HepG2 (cell line): ENCODE results near the gene TSSK2. TPM values are rescaled to one million over a fixed set of nuclear protein-coding genes. Genes with fewer than 3 reads are reported as not detected.

Source experiments
- ATF4 ChIP-seq, 2 experiments: fragments of 450-650 bp in 1 of 2; sonication (generic) in 1 of 2; formaldehyde crosslinking; IDR thresholded peaks; 2 replicates each; pipeline versions ENCODE4 v1.5.0 to v1.8.0; 2020 to 2022; ENCODE audit warnings: mild to moderate bottlenecking in 1 of 2, missing genetic modification reagents in 1 of 2
- CBX5 ChIP-seq: sonication (generic); formaldehyde crosslinking; IDR thresholded peaks from 2 replicates; pipeline ENCODE4 v1.4.0; 2020; ENCODE audit warnings: missing genetic modification reagents, borderline replicate concordance
- E2F2 ChIP-seq: sonication (generic); formaldehyde crosslinking; IDR thresholded peaks from 2 replicates; pipeline ENCODE4 v1.4.0; 2020; ENCODE audit warnings: missing genetic modification reagents, borderline replicate concordance
- HBP1 ChIP-seq: IDR thresholded peaks from 2 replicates; pipeline ENCODE4 v1.6.1; 2016; ENCODE audit warnings: low read depth, control low read depth
- MAF1 ChIP-seq: sonication (generic); formaldehyde crosslinking; IDR thresholded peaks from 2 replicates; pipeline ENCODE4 v1.5.0; 2020; ENCODE audit warnings: missing genetic modification reagents, borderline replicate concordance
- MLXIP ChIP-seq: sonication (generic); formaldehyde crosslinking; IDR thresholded peaks from 2 replicates; pipeline ENCODE4 v1.9.0; 2021; ENCODE audit warnings: missing genetic modification reagents, borderline replicate concordance
- PITX1 ChIP-seq: sonication (generic); formaldehyde crosslinking; IDR thresholded peaks from 2 replicates; pipeline ENCODE4 v1.5.1; 2020; ENCODE audit warnings: mild to moderate bottlenecking, missing genetic modification reagents
- PRPF4 ChIP-seq: fragments of 200-400 bp; formaldehyde crosslinking; IDR thresholded peaks from 2 replicates; pipeline ENCODE4 v1.6.1; 2016; ENCODE audit warnings: low read length, low read depth; ENCODE audit not compliant: poor library complexity, severe bottlenecking
- RFX1 ChIP-seq: fragments of 450-650 bp; IDR thresholded peaks from 2 replicates; pipeline ENCODE4 v1.6.1; 2017
- RXRB ChIP-seq: IDR thresholded peaks from 2 replicates; pipeline ENCODE4 v1.6.1; 2016; ENCODE audit warnings: borderline replicate concordance, missing genetic modification reagents, missing compliant biosample characterization
- SYNCRIP ChIP-seq: fragments of 200-400 bp; formaldehyde crosslinking; IDR thresholded peaks from 2 replicates; pipeline ENCODE4 v1.6.1; 2018; ENCODE audit warnings: mild to moderate bottlenecking, low read depth, low read length; ENCODE audit not compliant: insufficient read depth
- THAP9 ChIP-seq: sonication (generic); formaldehyde crosslinking; IDR thresholded peaks from 2 replicates; pipeline ENCODE4; 2020; ENCODE audit warnings: missing genetic modification reagents, mild to moderate bottlenecking, borderline replicate concordance
- ZNF276 ChIP-seq: sonication (generic); formaldehyde crosslinking; IDR thresholded peaks from 2 replicates; pipeline ENCODE4 v1.4.0; 2020; ENCODE audit warnings: mild to moderate bottlenecking, low read depth, missing genetic modification reagents
- ZNF589 ChIP-seq: sonication (generic); formaldehyde crosslinking; conservative IDR thresholded peaks from 2 replicates; pipeline ENCODE4 v1.8.0; 2022; ENCODE audit warnings: mild to moderate bottlenecking, moderate library complexity, missing genetic modification reagents
- ZNF792 ChIP-seq: IDR thresholded peaks from 2 replicates; pipeline ENCODE4 v1.6.1; 2016
- ZSCAN12 ChIP-seq: sonication (generic); formaldehyde crosslinking; IDR thresholded peaks from 2 replicates; pipeline ENCODE4 v1.9.0; 2021; ENCODE audit warnings: mild to moderate bottlenecking, missing genetic modification reagents
- ZZZ3 ChIP-seq: sonication (generic); formaldehyde crosslinking; IDR thresholded peaks from 2 replicates; pipeline ENCODE4 v1.4.0; 2020; ENCODE audit warnings: missing genetic modification reagents, mild to moderate bottlenecking, borderline replicate concordance
- polyA plus RNA-seq, 8 experiments: library from polyadenylated mRNA; depleted of rRNA in 3 of 8; stranded (reverse) in 7 of 8; unstranded in 1 of 8; fragments of >200 nt; fragmentation: Illumina TruSeq in 4 of 8; extraction: Trizol in 4 of 8; gene quantifications; 2 replicates each; pipeline versions ENCODE4 v1.2.1 to v1.2.3, GENCODE V29; 2011 to 2016; ENCODE audit warnings: low read depth in 4 of 8, missing spikeins in 1 of 8, mixed read lengths in 1 of 8; ENCODE audit not compliant: insufficient read depth in 1 of 8
- total RNA-seq, 5 experiments: library from RNA; depleted of rRNA; stranded (reverse); fragments of >200 nt; fragmentation: Illumina TruSeq; extraction: Trizol; gene quantifications; 2 replicates each; pipeline ENCODE4 v1.2.3, GENCODE V29; 2016; ENCODE audit warnings: low read depth in 1 of 5

TSSK2 gene
- total and polyA plus RNA-seq, 2 of the 13 experiments (the other 11 are each of a cell fraction or from before 2014, with no cell fraction given) = not detected

GRCh38 chr22:19178065-19178656 is 47.1 kb downstream of the TSSK2 start (continued):
- TF ChIP-seq THAP9 (CRISPR knock-in tag) (no peak), ZNF589 (CRISPR knock-in tag) (no peak; the same call in 1 of the 2 replicates), ZZZ3 (CRISPR knock-in tag) (0 out of 2 replicates have a peak, but pooled peaks have one; percentile 53), MLXIP (no peak), RXRB (no peak), CBX5 (CRISPR knock-in tag) (no peak; the same call in 1 of the 2 replicates), ZNF276 (CRISPR knock-in tag) (no peak), SYNCRIP (no peak), ZSCAN12 (CRISPR knock-in tag) (no peak), PRPF4 (no peak), PITX1 (no peak), MAF1 (0 out of 2 replicates have a peak, but pooled peaks have one; percentile 29), ZNF792 (CRISPR knock-in tag) (no peak), E2F2 (CRISPR knock-in tag) (no peak), HBP1 (CRISPR knock-in tag) (no peak), ATF4 (CRISPR knock-in tag; IDR thresholded peaks at IDR 0.05) (0 out of 4 replicates have a peak, but pooled peaks of 1 of the 2 experiments have one; percentile 12), RFX1 (no peak)
